Activated CD8-positive, alpha-beta T cell treated with anti-CD3 and anti-CD28 coated beads, Interleukin-2, amount 10 ng/mL, durations not matched to agents 7 days and 5 days (primary cell): ENCODE measurements around the gene STK11. TPM values are rescaled to one million over a fixed set of nuclear protein-coding genes. Genes with fewer than 3 reads are reported as not detected.
A peak's percentile ranks its signal among the peaks of the same experiment; 100 is the strongest.

Experiments
- ATAC-seq: fragments of 150-1000 bp; cut with Tn5 transposase; one replicate; pipeline ENCODE4 v1.10.0; 2021; ENCODE audit warnings: moderate library complexity
- CTCF ChIA-PET: fragments of 350-600 bp; sonication (Branson Sonifier 250); formaldehyde crosslinking; loops from one replicate; lab custom pipeline; 2021; ENCODE audit warnings: antibody characterized with exemption; lab: Charles Lee
- POLR2A ChIA-PET: fragments of 350-600 bp; sonication (Branson Sonifier 250); formaldehyde crosslinking; loops from one replicate; lab custom pipeline; 2021; ENCODE audit warnings: antibody characterized with exemption; lab: Charles Lee
- DNase-seq: peaks from one replicate; pipeline ENCODE4 v3.0.0-alpha.2; 2020
- H3K27ac Mint-ChIP-seq: one replicate; pipeline ENCODE4 v1.8.0; 2021; ENCODE audit warnings: mild to moderate bottlenecking, mixed read lengths
- H3K27me3 Mint-ChIP-seq: one replicate; pipeline ENCODE4 v1.8.0; 2021; ENCODE audit warnings: low read depth, mixed read lengths
- H3K36me3 Mint-ChIP-seq: one replicate; pipeline ENCODE4 v1.8.0; 2021; ENCODE audit warnings: low read depth, mixed read lengths
- H3K4me1 Mint-ChIP-seq: one replicate; pipeline ENCODE4 v1.8.0; 2021; ENCODE audit warnings: low read depth, mixed read lengths
- H3K4me3 Mint-ChIP-seq: one replicate; pipeline ENCODE4 v1.8.0; 2021; ENCODE audit warnings: mild to moderate bottlenecking, mixed read lengths
- H3K9me3 Mint-ChIP-seq: one replicate; pipeline ENCODE4 v1.8.0; 2022; ENCODE audit warnings: mixed read lengths; ENCODE audit not compliant: insufficient read depth
- total RNA-seq, 2 experiments: library from RNA; stranded (reverse); gene quantifications; one replicate each; pipeline ENCODE4 v1.2.3, GENCODE V29; 2021

The STK11 gene
- total RNA-seq, 2 experiments from 2014 or later, result 68.8 to 70.8 TPM

- H3K4me3 Mint-ChIP-seq, result peak within 1 kb of the TSS; percentile 67
- ATAC-seq, result peak; percentile 2
- peaks cover 17% of the 10 kb centered on the region for H3K27me3 Mint-ChIP-seq
- no peaks in the 10 kb centered on the region for H3K9me3 Mint-ChIP-seq
- peak within 1 kb of the TSS; percentile 32 for H3K27ac Mint-ChIP-seq
- H3K36me3 Mint-ChIP-seq, result no peaks in the 10 kb centered on the region
- CTCF ChIA-PET, result interaction anchor here (0.9 to 1.5 kb wide), 3 partner anchors 15 to 31 kb away, joined by 3 to 4 read pairs (median 3); no protein-coding TSS in a partner anchor
- H3K4me1 Mint-ChIP-seq, result peaks cover 20% of the 10 kb centered on the region
- POLR2A ChIA-PET, result no interaction called here
- DNase-seq, result no peak
Measured at GRCh38 chr19:1237754-1238368, 32.3 kb downstream of the STK11 start, which contains the start of gene CBARP. TSS of gene CBARP (minus strand) at chr19:1238005. CDS start at chr19:1236100, 1,905 bp downstream.

- ATAC-seq (no peak), DNase-seq (no peak)
- Mint-ChIP-seq H3K4me3 (peak overlapping the region; percentile 67), H3K36me3 (no peaks in the 10 kb centered on the region), H3K9me3 (no peaks in the 10 kb centered on the region), H3K27me3 (peaks cover 17% of the 10 kb centered on the region), H3K4me1 (peaks cover 28% of the 10 kb centered on the region), H3K27ac (peak overlapping the region; percentile 32)
- ChIA-PET CTCF (interaction anchor here (0.9 to 1.5 kb wide), 3 partner anchors 16 to 32 kb away, joined by 3 to 4 read pairs (median 3); no protein-coding TSS in a partner anchor), POLR2A (no interaction called here)
Measured at GRCh38 chr19:1238369-1239303, 33.1 kb downstream of the STK11 start.

- Mint-ChIP-seq H3K9me3 (no peaks in the 10 kb centered on the region), H3K4me1 (peaks cover 33% of the 10 kb centered on the region), H3K27me3 (peaks cover 17% of the 10 kb centered on the region), H3K36me3 (peaks cover under 1% of the 10 kb centered on the region), H3K4me3 (no peak overlapping the region), H3K27ac (no peak overlapping the region)
- ChIA-PET POLR2A (no interaction called here), CTCF (interaction anchor here (1.1 to 1.5 kb wide), 2 partner anchors 17 to 32 kb away, joined by 3 to 4 read pairs; no protein-coding TSS in a partner anchor)
- DNase-seq, result no peak
- no peak for ATAC-seq
Measured at GRCh38 chr19:1239420-1239795, 33.8 kb downstream of the STK11 start.

GRCh38 chr19:1239796-1240737 lies 34.5 kb downstream of the STK11 start:
- Mint-ChIP-seq H3K27ac (peak overlapping the region; percentile 32), H3K9me3 (no peaks in the 10 kb centered on the region), H3K27me3 (peaks cover 17% of the 10 kb centered on the region), H3K4me3 (peak overlapping the region; percentile 88), H3K36me3 (peaks cover 2% of the 10 kb centered on the region), H3K4me1 (peaks cover 37% of the 10 kb centered on the region)
- DNase-seq (peak; percentile 92), ATAC-seq (peak; percentile 62)
- ChIA-PET CTCF (interaction anchor here (0.5 to 8.2 kb wide), 12 partner anchors 24 to 420 kb away, joined by 3 to 606 read pairs (median 4); partner anchors contain the start of genes ARHGAP45, CIRBP, FAM174C and WDR18), POLR2A (interaction anchor here (1.1 to 7.7 kb wide), 2 partner anchors 28 to 59 kb away, joined by 4 to 218 read pairs; partner anchors contain the start of gene CIRBP)

GRCh38 chr19:1240925-1241324 lies 35.3 kb downstream of the STK11 start:
- ChIA-PET POLR2A (interaction anchor here (1.1 to 7.7 kb wide), 2 partner anchors 27 to 60 kb away, joined by 4 to 218 read pairs; partner anchors contain the start of gene CIRBP), CTCF (interaction anchor here (0.5 to 8.2 kb wide), 14 partner anchors 20 to 419 kb away, joined by 3 to 606 read pairs (median 3); partner anchors contain the start of genes ARHGAP45, CIRBP, FAM174C and WDR18)
- no peak for ATAC-seq
- Mint-ChIP-seq H3K27me3 (peaks cover 15% of the 10 kb centered on the region), H3K27ac (peak overlapping the region; percentile 77), H3K4me3 (peak overlapping the region; percentile 88), H3K9me3 (no peaks in the 10 kb centered on the region), H3K4me1 (peaks cover 37% of the 10 kb centered on the region), H3K36me3 (peaks cover 2% of the 10 kb centered on the region)
- DNase-seq, result no peak

GRCh38 chr19:1241417-1242095 lies 36.0 kb downstream of the STK11 start, which contains the start of gene ATP5F1D:
TSS of gene ATP5F1D (plus strand) at chr19:1241751. CDS start at chr19:1241851, 100 bp downstream.
- Mint-ChIP-seq H3K4me3 (peak within 1 kb of the TSS; percentile 88), H3K27ac (peak within 1 kb of the TSS; percentile 94), H3K36me3 (peaks cover 2% of the 10 kb centered on the region), H3K4me1 (peaks cover 37% of the 10 kb centered on the region), H3K9me3 (no peaks in the 10 kb centered on the region), H3K27me3 (peaks cover 14% of the 10 kb centered on the region)
- CTCF ChIA-PET, result interaction anchor here (1.0 to 8.2 kb wide), 6 partner anchors 20 to 378 kb away, joined by 3 to 606 read pairs (median 4); partner anchors contain the start of genes CIRBP and FAM174C
- POLR2A ChIA-PET, result interaction anchor here (1.1 to 7.7 kb wide), 2 partner anchors 26 to 60 kb away, joined by 4 to 218 read pairs; partner anchors contain the start of gene CIRBP
- ATAC-seq (peak; percentile 73), DNase-seq (peak; percentile 96)

GRCh38 chr19:1243768-1244692 lies 38.5 kb downstream of the STK11 start:
- no peaks in the 10 kb centered on the region for H3K9me3 Mint-ChIP-seq
- peaks cover 2% of the 10 kb centered on the region for H3K36me3 Mint-ChIP-seq
- DNase-seq (peak; percentile 90), ATAC-seq (peak; percentile 43)
- peaks cover 32% of the 10 kb centered on the region for H3K4me1 Mint-ChIP-seq
- H3K27me3 Mint-ChIP-seq, result peaks cover 3% of the 10 kb centered on the region
- peak overlapping the region; percentile 88 for H3K4me3 Mint-ChIP-seq
- peak overlapping the region; percentile 91 for H3K27ac Mint-ChIP-seq
- ChIA-PET POLR2A (interaction anchor here (0.9 to 7.7 kb wide), 7 partner anchors 9 to 31 kb away, joined by 4 to 218 read pairs (median 7); partner anchors contain the start of genes CIRBP and FAM174C), CTCF (interaction anchor here (0.5 to 8.2 kb wide), 37 partner anchors 11 to 380 kb away, joined by 3 to 606 read pairs (median 5); partner anchors contain the start of genes ARHGAP45, CIRBP, CNN2 and FAM174C)

- Mint-ChIP-seq H3K4me3 (peak overlapping the region; percentile 65), H3K9me3 (no peaks in the 10 kb centered on the region), H3K4me1 (peaks cover 32% of the 10 kb centered on the region), H3K27me3 (no peaks in the 10 kb centered on the region), H3K36me3 (peaks cover 5% of the 10 kb centered on the region), H3K27ac (peak overlapping the region; percentile 91)
- DNase-seq (no peak), ATAC-seq (no peak)
- ChIA-PET CTCF (interaction anchor here (0.5 to 8.2 kb wide), 36 partner anchors 10 to 381 kb away, joined by 3 to 606 read pairs (median 5); partner anchors contain the start of genes ARHGAP45, CIRBP, CNN2 and FAM174C), POLR2A (interaction anchor here (1.1 to 7.7 kb wide), 6 partner anchors 8 to 30 kb away, joined by 4 to 218 read pairs (median 8); partner anchors contain the start of genes CIRBP and FAM174C)
Measured at GRCh38 chr19:1244693-1245451, 39.3 kb downstream of the STK11 start.
